A549 (cell line): ENCODE data around the gene MRPL36. TPM values are rescaled to one million over a fixed set of nuclear protein-coding genes. Genes with fewer than 3 reads are reported as not detected.
"Not testable (repeated sequence)": the region's sequence is repeated elsewhere in the genome, so short reads cannot be mapped to it uniquely, and the experiment has no call there.

ENCODE experiments used
- ATAC-seq, 2 experiments: fragments of 200-7000 bp in 1 of 2; fragments of >200 bp in 1 of 2; cut with Nextera tagmentation in 1 of 2; cut with Tn5 transposase in 1 of 2; 3 replicates each; pipeline versions ENCODE4 v1.8.0 to v1.9.1; 2018 to 2020; ENCODE audit warnings: mild to moderate bottlenecking in 1 of 2, moderate library complexity in 1 of 2
- CTCF ChIA-PET: fragments of 300-600 bp; sonication (Branson Sonifier 250); formaldehyde crosslinking; extraction: SDS; loops from one replicate; lab custom pipeline; 2021; ENCODE audit warnings: antibody characterized with exemption, inconsistent platforms; lab: Yijun Ruan, JAX
- POLR2A ChIA-PET: fragments of 350-600 bp; formaldehyde crosslinking; extraction: SDS; loops from one replicate; lab custom pipeline; 2021; ENCODE audit warnings: antibody characterized with exemption, inconsistent platforms; lab: Yijun Ruan, JAX
- DNase-seq, 2 experiments: peaks; one replicate each; pipeline versions ENCODE4 v3.0.0 to v3.0.0-alpha.2; 2011 to 2016; ENCODE audit warnings: low read depth in 1 of 2, low spot score in 1 of 2
- FAIRE-seq: peaks from 2 replicates; lab custom pipeline; 2011; peaks lifted over from hg19 to GRCh38; lab: Jason Lieb, UNC
- H3K27ac ChIP-seq, 2 experiments: fragments of >200 bp; sonication (Bioruptor Twin); formaldehyde crosslinking; 3 replicates each; pipeline ENCODE4 v1.5.1; 2016 to 2017
- H3K4me1 ChIP-seq: fragments of >200 bp; sonication (Bioruptor Twin); formaldehyde crosslinking; 3 replicates; pipeline ENCODE4 v1.6.1; 2016
- H3K4me2 ChIP-seq: fragments of >200 bp; sonication (Bioruptor Twin); formaldehyde crosslinking; 3 replicates; pipeline ENCODE4 v1.6.1; 2016
- H3K4me3 ChIP-seq: fragments of >200 bp; sonication (Bioruptor Twin); formaldehyde crosslinking; 3 replicates; pipeline ENCODE4 v1.5.1; 2016
- H3K9me3 ChIP-seq: fragments of >200 bp; sonication (Bioruptor Twin); formaldehyde crosslinking; 3 replicates; pipeline ENCODE4 v1.6.1; 2016
- BHLHE40 ChIP-seq: IDR thresholded peaks from 2 replicates; pipeline ENCODE4 v1.6.1; 2012; ENCODE audit warnings: low read depth, low read length, inconsistent platforms
- CHD2 ChIP-seq: fragments of 150-350 bp; IDR thresholded peaks from 2 replicates; pipeline ENCODE4 v1.6.1; 2014; ENCODE audit warnings: low read length; ENCODE audit not compliant: partially characterized antibody
- EHF ChIP-seq: fragments of 250-450 bp; sonication (Bioruptor Pico); IDR thresholded peaks from 2 replicates; pipeline ENCODE4 v1.5.0; 2020; ENCODE audit warnings: mild to moderate bottlenecking
- FOSL2 ChIP-seq, 2 experiments: fragments of 450-650 bp in 1 of 2; fragments of >200 bp in 1 of 2; sonication (Bioruptor Twin) in 1 of 2; formaldehyde crosslinking; IDR thresholded peaks; 2 replicates each; pipeline versions ENCODE4 v1.5.0 to v1.6.1; 2016 to 2020; ENCODE audit warnings: mild to moderate bottlenecking in 1 of 2, moderate library complexity in 1 of 2
- FOXS1 ChIP-seq: fragments of 250-450 bp; sonication (Bioruptor Pico); IDR thresholded peaks from 2 replicates; pipeline ENCODE4 v1.5.0; 2020; ENCODE audit warnings: mild to moderate bottlenecking, moderate library complexity
- HEYL ChIP-seq: fragments of 250-450 bp; sonication (Bioruptor Pico); IDR thresholded peaks from 2 replicates; pipeline ENCODE4 v1.8.0; 2021; ENCODE audit warnings: mild to moderate bottlenecking, moderate library complexity
- HOXA7 ChIP-seq: fragments of 250-450 bp; sonication (Bioruptor Pico); IDR thresholded peaks from 2 replicates; pipeline ENCODE4 v1.5.0; 2020; ENCODE audit warnings: mild to moderate bottlenecking, moderate library complexity
- KDM1A ChIP-seq: fragments of 200-600 bp; sonication (generic); IDR thresholded peaks from 2 replicates; pipeline ENCODE4 v1.6.1; 2016; ENCODE audit warnings: low read depth, mild to moderate bottlenecking
- KDM5A ChIP-seq: fragments of 200-600 bp; sonication (generic); IDR thresholded peaks from 2 replicates; pipeline ENCODE4 v1.6.1; 2016; ENCODE audit warnings: antibody characterized with exemption, mild to moderate bottlenecking
- MAFK ChIP-seq: fragments of 450-650 bp; IDR thresholded peaks from 2 replicates; pipeline ENCODE4 v1.6.1; 2014; ENCODE audit not compliant: partially characterized antibody
- MAZ ChIP-seq: fragments of 150-350 bp; IDR thresholded peaks from 2 replicates; pipeline ENCODE4 v1.6.1; 2014; ENCODE audit warnings: antibody characterized with exemption, low read depth, low read length, borderline replicate concordance
- MYC ChIP-seq: IDR thresholded peaks from 2 replicates; pipeline ENCODE4 v1.6.1; 2012; ENCODE audit warnings: mild to moderate bottlenecking, inconsistent platforms, low read length, improper control_type of control experiment, borderline replicate concordance
- NFE2L2 ChIP-seq: fragments of 150-350 bp; conservative IDR thresholded peaks from 2 replicates; pipeline ENCODE4 v1.6.1; 2014; ENCODE audit warnings: low read length
- NPAS2 ChIP-seq: fragments of 250-450 bp; sonication (Bioruptor Pico); IDR thresholded peaks from 2 replicates; pipeline ENCODE4 v1.8.0; 2022; ENCODE audit warnings: mild to moderate bottlenecking, moderate library complexity, borderline replicate concordance
- NR3C1 ChIP-seq: fragments of >200 bp; sonication (Bioruptor Twin); formaldehyde crosslinking; IDR thresholded peaks from 3 replicates; pipeline ENCODE4 v1.6.1; 2017
- PHF8 ChIP-seq: fragments of 200-600 bp; sonication (generic); IDR thresholded peaks from 2 replicates; pipeline ENCODE4 v1.6.1; 2016; ENCODE audit warnings: low read depth, mild to moderate bottlenecking, antibody characterized with exemption, moderate library complexity, borderline replicate concordance
- POLR2A ChIP-seq: IDR thresholded peaks from 2 replicates; pipeline ENCODE4 v1.6.1; 2012; ENCODE audit warnings: mild to moderate bottlenecking, low read length
- RFX5 ChIP-seq: fragments of 450-650 bp; IDR thresholded peaks from 2 replicates; pipeline ENCODE4 v1.7.1; 2014; ENCODE audit warnings: antibody characterized with exemption, mild to moderate bottlenecking, moderate library complexity
- SREBF2 ChIP-seq: fragments of 450-650 bp; IDR thresholded peaks from 2 replicates; pipeline ENCODE4 v1.6.1; 2014; ENCODE audit warnings: mild to moderate bottlenecking, moderate library complexity
- ZFP36 ChIP-seq: fragments of 450-650 bp; IDR thresholded peaks from 2 replicates; pipeline ENCODE4 v1.6.1; 2014; ENCODE audit warnings: borderline replicate concordance; ENCODE audit not compliant: partially characterized antibody
- WGBS: methylation state at CpG from one replicate; pipeline ENCODE4 v1.1.6; 2017; ENCODE audit errors: missing lambda C conversion rate; 5-methylcytosine and 5-hydroxymethylcytosine counted together
- polyA plus RNA-seq, 4 experiments: library from polyadenylated mRNA; depleted of rRNA in 3 of 4; stranded (reverse); fragments of >200 nt; fragmentation: RNase III in 1 of 4; extraction: RNeasy Plus Mini Kit Qiagen cat#74134 plus additional on column Dnase treatment in 1 of 4; gene quantifications; 2 replicates in 3 of 4; 3 replicates in 1 of 4; pipeline ENCODE4 v1.2.3, GENCODE V29; 2011 to 2017
- TF ChIP-seq, protein P1 (sequence below): fragments of 450-650 bp; IDR thresholded peaks from 2 replicates; pipeline ENCODE4 v1.6.1; 2014; ENCODE audit warnings: antibody characterized with exemption

The MRPL36 gene
- polyA plus RNA-seq, 2 of the 4 experiments (the other 2 are of a cell fraction): 114 to 127 TPM

- CTCF ChIA-PET, H3K4me1 ChIP-seq, ATAC-seq, H3K4me3 ChIP-seq, H3K4me2 ChIP-seq, POLR2A ChIA-PET, H3K27ac ChIP-seq, FAIRE-seq, H3K9me3 ChIP-seq, DNase-seq: not testable (repeated sequence)
- 61% methylated on average over 10 of the region's 10 CpGs for WGBS
Observed at GRCh38 chr5:1843761-1844160, 44.1 kb upstream of the MRPL36 start.

DNA sequence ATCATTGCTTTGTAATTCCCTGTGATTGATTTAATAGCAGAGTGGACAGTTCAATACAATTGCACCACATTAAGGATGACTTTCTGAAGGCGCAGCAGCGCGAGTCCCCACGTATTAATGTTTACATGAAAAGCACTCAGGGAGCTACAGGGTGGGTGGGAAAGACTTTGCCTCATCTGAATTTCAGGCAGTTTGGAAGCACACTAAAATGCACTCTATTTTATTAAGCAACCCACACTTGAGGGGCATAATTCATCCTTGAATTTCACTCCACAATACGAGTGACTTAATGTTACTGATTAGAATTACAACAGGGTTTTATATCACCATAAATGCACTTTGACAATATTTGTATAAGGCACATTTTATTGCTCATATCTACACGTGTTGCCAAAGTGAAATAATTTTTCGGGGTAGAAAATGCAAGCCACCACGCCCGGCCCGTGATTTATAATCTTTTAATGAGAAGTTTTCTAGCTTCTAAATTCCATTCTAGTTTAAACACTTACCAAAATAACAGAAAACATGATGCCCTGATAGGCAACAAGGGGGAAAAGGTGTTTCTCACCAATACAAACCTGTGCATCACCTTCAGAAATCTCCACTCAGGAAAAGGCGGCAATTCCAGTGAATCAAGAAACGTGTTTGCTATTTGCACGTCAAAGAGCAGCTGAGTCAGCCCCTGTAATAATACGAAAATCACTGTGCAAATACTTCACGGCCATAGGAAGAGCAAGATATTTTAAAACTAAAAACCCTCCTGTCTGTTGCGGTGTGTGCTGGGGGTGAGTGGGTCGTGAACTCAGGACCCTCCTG is 42.6 kb upstream of the MRPL36 start:
- 43% methylated on average over 17 of the region's 17 CpGs for WGBS
- ChIA-PET POLR2A (no interaction called here), CTCF (interaction anchor here (0.9 kb wide), 1 partner anchor 20 kb away, joined by 3 read pairs; no protein-coding TSS in a partner anchor)
- no peaks in the 10 kb centered on the region for H3K9me3 ChIP-seq
- no peak overlapping the region for H3K4me3 ChIP-seq
- 0 out of 3 replicates have a peak, but pooled peaks cover 3% of the 10 kb centered on the region for H3K4me1 ChIP-seq
- H3K27ac ChIP-seq: no peak overlapping the region
- FAIRE-seq (no peak), DNase-seq (peak in 1 of 2 experiments; percentile 8), ATAC-seq (no peak)
- TF ChIP-seq HEYL: no peak
- no peak for TF ChIP-seq NFE2L2
- H3K4me2 ChIP-seq: no peak overlapping the region

GRCh38 chr5:1840741-1841521 is 41.3 kb upstream of the MRPL36 start:
- Histone ChIP-seq H3K4me2 (no peak overlapping the region), H3K4me1 (0 out of 3 replicates have a peak, but pooled peaks cover 3% of the 10 kb centered on the region), H3K27ac (no peak overlapping the region), H3K4me3 (no peak overlapping the region), H3K9me3 (no peaks in the 10 kb centered on the region)
- POLR2A ChIA-PET: no interaction called here
- TF ChIP-seq ZFP36: no peak
- no peak for TF ChIP-seq NPAS2 (CRISPR knock-in tag)
- no peak for TF ChIP-seq FOXS1 (CRISPR knock-in tag)
- no peak for TF ChIP-seq SREBF2
- TF ChIP-seq POLR2A: no peak
- no peak for TF ChIP-seq MAFK
- TF ChIP-seq HOXA7 (CRISPR knock-in tag): no peak
- no peak for TF ChIP-seq CHD2
- TF ChIP-seq BHLHE40: no peak
- 79% methylated on average over 22 of the region's 31 CpGs for WGBS
- CTCF ChIA-PET: no interaction called here
- DNase-seq: no peak
- ATAC-seq: peak in 1 of 2 experiments; percentile 25; a peak in 2 of 6 replicates
- FAIRE-seq: no peak

DNA sequence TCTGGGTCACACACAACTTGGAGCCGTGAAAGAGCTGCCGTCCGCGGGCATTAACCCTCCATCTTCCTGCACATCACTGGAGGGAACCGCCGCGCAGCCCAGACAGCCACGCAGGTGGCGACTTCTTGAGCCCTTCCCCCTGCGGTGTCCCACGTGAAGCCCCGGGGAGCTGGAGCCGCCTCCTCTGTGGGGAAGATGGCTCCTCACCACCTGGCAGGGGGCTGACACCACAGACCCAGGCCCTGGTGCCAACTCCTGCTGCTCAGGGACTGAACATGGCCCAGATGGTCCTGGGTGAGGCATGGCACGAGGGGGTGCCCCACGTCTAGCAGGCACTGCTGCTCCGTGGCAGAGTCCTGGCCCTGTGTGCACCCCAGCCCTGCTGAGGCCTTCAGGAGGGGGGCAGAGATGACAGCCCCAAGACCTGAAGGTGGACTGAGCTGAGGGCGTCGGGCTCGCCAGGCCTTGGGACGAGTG is 40.5 kb upstream of the MRPL36 start:
- 93% methylated on average over 9 of the region's 20 CpGs for WGBS
- no peak overlapping the region for H3K4me2 ChIP-seq
- H3K27ac ChIP-seq: no peak overlapping the region
- 0 out of 3 replicates have a peak, but pooled peaks cover 3% of the 10 kb centered on the region for H3K4me1 ChIP-seq
- no peaks in the 10 kb centered on the region for H3K9me3 ChIP-seq
- no peak for FAIRE-seq
- ATAC-seq: no peak
- CTCF ChIA-PET: no interaction called here
- DNase-seq: no peak
- POLR2A ChIA-PET: no interaction called here
- no peak overlapping the region for H3K4me3 ChIP-seq
- no peak for TF ChIP-seq MAZ
- no peak for TF ChIP-seq HEYL
- no peak for TF ChIP-seq RFX5
- TF ChIP-seq KDM1A: no peak
- no peak for TF ChIP-seq CHD2
- no peak for TF ChIP-seq MYC
- TF ChIP-seq KDM5A: no peak
- TF ChIP-seq, protein P1, sequence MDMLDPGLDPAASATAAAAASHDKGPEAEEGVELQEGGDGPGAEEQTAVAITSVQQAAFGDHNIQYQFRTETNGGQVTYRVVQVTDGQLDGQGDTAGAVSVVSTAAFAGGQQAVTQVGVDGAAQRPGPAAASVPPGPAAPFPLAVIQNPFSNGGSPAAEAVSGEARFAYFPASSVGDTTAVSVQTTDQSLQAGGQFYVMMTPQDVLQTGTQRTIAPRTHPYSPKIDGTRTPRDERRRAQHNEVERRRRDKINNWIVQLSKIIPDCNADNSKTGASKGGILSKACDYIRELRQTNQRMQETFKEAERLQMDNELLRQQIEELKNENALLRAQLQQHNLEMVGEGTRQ: no peak
- TF ChIP-seq NR3C1: no peak
- no peak for TF ChIP-seq FOSL2 (IDR thresholded peaks at IDR 0.05)
- TF ChIP-seq FOSL2 (CRISPR knock-in tag; IDR thresholded peaks at IDR 0.05): no peak
- TF ChIP-seq PHF8: no peak
- no peak for TF ChIP-seq EHF (CRISPR knock-in tag)
- TF ChIP-seq SREBF2: no peak
- no peak for TF ChIP-seq POLR2A
